ENCODE data around the gene HAO1. TPM values are rescaled to one million over a fixed set of nuclear protein-coding genes. Genes with fewer than 3 reads are reported as not detected.

HAO1 gene
- total and polyA plus RNA-seq, 12 donors, result 0.07 TPM; not detected in 11

- Histone ChIP-seq H3K4me3 (no peak overlapping the region), H3K9me3 (replicated peaks in 1 of 3) (no peaks in the 10 kb centered on the region), H3K4me1 (replicated peaks in 1 of 2) (peaks cover 0 to 5% of the 10 kb centered on the region in 2 donors), H3K36me3 (replicated peaks in 1 of 2) (no peaks in the 10 kb centered on the region), H3K27me3 (no peaks in the 10 kb centered on the region), H3K27ac (no peak overlapping the region)
- intact Hi-C loops (cut with DNase I), result loop anchor here in 1 of 2 donors (5.0 kb wide), 1 partner anchor 785 kb away; no protein-coding TSS in a partner anchor
- TF ChIP-seq POLR2A (IDR thresholded peaks at IDR 0.05), result no peak
- TF ChIP-seq, protein P1, sequence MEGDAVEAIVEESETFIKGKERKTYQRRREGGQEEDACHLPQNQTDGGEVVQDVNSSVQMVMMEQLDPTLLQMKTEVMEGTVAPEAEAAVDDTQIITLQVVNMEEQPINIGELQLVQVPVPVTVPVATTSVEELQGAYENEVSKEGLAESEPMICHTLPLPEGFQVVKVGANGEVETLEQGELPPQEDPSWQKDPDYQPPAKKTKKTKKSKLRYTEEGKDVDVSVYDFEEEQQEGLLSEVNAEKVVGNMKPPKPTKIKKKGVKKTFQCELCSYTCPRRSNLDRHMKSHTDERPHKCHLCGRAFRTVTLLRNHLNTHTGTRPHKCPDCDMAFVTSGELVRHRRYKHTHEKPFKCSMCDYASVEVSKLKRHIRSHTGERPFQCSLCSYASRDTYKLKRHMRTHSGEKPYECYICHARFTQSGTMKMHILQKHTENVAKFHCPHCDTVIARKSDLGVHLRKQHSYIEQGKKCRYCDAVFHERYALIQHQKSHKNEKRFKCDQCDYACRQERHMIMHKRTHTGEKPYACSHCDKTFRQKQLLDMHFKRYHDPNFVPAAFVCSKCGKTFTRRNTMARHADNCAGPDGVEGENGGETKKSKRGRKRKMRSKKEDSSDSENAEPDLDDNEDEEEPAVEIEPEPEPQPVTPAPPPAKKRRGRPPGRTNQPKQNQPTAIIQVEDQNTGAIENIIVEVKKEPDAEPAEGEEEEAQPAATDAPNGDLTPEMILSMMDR (IDR thresholded peaks at IDR 0.05), result no peak
- WGBS, 4 donors, result 80 to 86% (median 82%) methylated on average over 3 of the region's 3 CpGs
- DNase-seq, result no peak
Observed at GRCh38 chr20:7937328-7937727, 2.9 kb downstream of the HAO1 start.

- TF ChIP-seq POLR2A (IDR thresholded peaks at IDR 0.05), result no peak
- TF ChIP-seq, protein P1 (IDR thresholded peaks at IDR 0.05), result no peak
- intact Hi-C loops (cut with DNase I), result loop anchor here in 1 of 2 donors (5.0 kb wide), 1 partner anchor 787 kb away; no protein-coding TSS in a partner anchor
- H3K27me3 ChIP-seq, result no peaks in the 10 kb centered on the region
- no peak overlapping the region for H3K27ac ChIP-seq
- no peak overlapping the region for H3K4me3 ChIP-seq
- DNase-seq, result no peak
- peaks cover 0 to 5% of the 10 kb centered on the region in 2 donors for H3K4me1 ChIP-seq (replicated peaks in 1 of 2)
- H3K9me3 ChIP-seq (replicated peaks in 1 of 3), result no peaks in the 10 kb centered on the region
- WGBS, 4 donors, result 70 to 78% (median 73%) methylated on average over 4 of the region's 4 CpGs
- H3K36me3 ChIP-seq (replicated peaks in 1 of 2), result no peaks in the 10 kb centered on the region
Observed at GRCh38 chr20:7935027-7935551, 5.2 kb downstream of the HAO1 start.

DNA sequence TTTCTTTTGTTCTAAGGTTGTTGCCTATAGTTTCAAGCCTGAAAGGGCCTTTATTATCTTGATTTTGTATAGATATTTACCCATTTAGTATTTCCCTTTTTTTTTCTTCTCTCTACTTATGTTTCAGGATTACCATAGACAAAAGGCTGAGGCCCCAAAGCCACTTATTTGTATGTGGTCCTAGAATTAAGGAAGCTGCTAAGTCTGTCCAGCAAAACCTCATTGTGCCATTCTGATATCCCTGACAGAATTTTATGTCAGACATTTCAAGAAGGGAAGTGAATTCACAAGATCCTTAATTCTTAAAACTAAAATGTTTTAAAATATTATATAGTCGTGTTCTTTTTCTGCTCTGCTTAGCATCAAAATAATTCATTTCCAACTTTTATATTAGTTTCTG, 6.9 kb downstream of the HAO1 start:
- 57 to 81% (median 70%) methylated on average over 1 of the region's 1 CpG for WGBS, 4 donors
- Histone ChIP-seq H3K4me3 (no peak overlapping the region), H3K27me3 (no peaks in the 10 kb centered on the region), H3K9me3 (replicated peaks in 1 of 3) (no peaks in the 10 kb centered on the region), H3K27ac (no peak overlapping the region), H3K36me3 (replicated peaks in 1 of 2) (no peaks in the 10 kb centered on the region), H3K4me1 (replicated peaks in 1 of 2) (peaks cover 0 to 5% of the 10 kb centered on the region in 2 donors)
- intact Hi-C loops (cut with DNase I), result no loop called here
- no peak for TF ChIP-seq POLR2A (IDR thresholded peaks at IDR 0.05)
- TF ChIP-seq, protein P1 (IDR thresholded peaks at IDR 0.05), result no peak
- DNase-seq, result no peak

DNA sequence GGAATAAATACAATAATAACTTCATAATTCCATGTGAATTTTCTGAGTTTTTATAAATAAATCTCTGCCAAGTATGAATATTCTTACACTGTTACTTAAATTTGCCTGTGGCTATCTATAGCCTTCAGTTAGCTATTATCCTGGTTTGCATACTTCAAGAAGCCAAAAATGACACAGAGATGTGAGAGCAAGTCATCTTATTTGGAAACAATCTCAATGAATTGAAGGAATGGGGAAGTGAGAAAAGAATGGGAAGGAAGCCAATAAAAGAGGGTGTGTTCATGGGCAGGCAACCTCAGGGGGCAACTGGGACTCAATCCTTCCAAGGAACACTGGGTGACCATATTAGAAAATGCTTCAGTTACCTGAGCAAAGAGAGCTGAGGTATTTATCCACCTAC, 9.9 kb downstream of the HAO1 start:
- H3K27me3 ChIP-seq, result no peaks in the 10 kb centered on the region
- no peak for DNase-seq
- no peaks in the 10 kb centered on the region for H3K9me3 ChIP-seq (replicated peaks in 1 of 3)
- H3K4me3 ChIP-seq, result no peak overlapping the region
- H3K36me3 ChIP-seq (replicated peaks in 1 of 2), result no peaks in the 10 kb centered on the region
- H3K27ac ChIP-seq, result no peak overlapping the region
- TF ChIP-seq POLR2A (IDR thresholded peaks at IDR 0.05), result no peak
- TF ChIP-seq, protein P1 (IDR thresholded peaks at IDR 0.05), result no peak
- intact Hi-C loops (cut with DNase I), result no loop called here
- no peaks in the 10 kb centered on the region for H3K4me1 ChIP-seq (replicated peaks in 1 of 2)

Measured in adrenal gland (tissue), 12 donors.